Activated CD4-positive, CD25-positive, alpha-beta regulatory T cell treated with anti-CD3 and anti-CD28 coated beads, Interleukin-2, amount 50 U/mL, for 24 hours (primary cell): ENCODE results near the gene CPNE6.

Experiments used
- ATAC-seq, 2 donors: fragments of 150-1000 bp; cut with Tn5 transposase; one replicate each; pipeline ENCODE4 v1.10.0; 2021; ENCODE audit warnings: mild to moderate bottlenecking in 1 of 2, moderate library complexity in 1 of 2

Gene CPNE6

DNA sequence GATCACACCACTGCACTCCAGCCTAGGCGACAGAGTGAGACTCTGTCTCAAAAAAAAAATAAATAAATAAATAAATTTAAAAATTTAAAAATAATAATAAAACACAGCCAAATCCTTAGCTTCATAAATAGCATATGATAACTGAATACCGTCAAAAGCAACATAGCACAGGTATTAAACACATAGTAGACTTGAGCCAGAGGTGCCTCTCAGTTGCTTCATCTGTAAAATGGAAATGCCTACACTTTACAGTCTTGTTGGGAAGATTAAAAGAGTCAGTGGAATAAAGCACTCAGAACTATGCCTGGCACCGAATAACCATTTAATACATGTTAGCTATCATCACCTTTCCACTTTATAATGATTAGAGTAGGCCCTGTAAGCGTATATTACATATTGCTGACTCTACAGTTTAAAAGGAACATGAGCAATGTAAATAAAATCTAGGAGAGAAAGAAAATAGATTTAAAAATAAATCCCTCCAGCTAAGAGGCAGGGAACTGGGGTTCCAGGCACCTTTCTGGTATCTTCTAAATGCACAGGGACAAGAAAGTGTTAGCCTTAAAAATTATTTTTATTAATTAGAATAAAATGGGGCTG, 35.4 kb downstream of the CPNE6 start:
- ATAC-seq: no peak

DNA sequence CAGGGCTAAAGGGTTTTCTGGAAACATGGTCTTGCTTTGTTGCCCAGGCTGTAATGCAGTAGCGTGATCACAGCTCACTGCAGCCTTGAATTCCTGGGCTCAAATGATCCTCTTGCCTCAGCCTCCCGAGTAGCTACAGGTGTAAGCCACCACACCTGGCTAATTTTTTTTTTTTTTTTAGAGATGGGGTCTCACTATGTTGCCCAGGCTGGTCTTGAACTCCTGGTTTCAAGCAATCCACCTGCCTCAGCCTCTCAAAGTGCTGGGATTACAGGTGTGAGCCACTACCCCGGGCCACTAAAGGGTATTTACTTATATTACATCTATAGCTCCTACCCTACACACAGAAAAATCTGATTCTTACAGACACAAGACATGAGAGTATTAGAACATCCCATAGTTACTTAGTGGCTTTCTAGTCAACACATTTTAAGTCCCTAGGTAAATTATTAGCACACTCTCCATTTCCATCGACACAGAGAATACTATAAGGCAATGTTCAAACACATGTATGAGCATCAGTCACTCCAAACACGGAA, 37.0 kb downstream of the CPNE6 start:
- peak in 1 of 2 donors; percentile 15 for ATAC-seq

DNA sequence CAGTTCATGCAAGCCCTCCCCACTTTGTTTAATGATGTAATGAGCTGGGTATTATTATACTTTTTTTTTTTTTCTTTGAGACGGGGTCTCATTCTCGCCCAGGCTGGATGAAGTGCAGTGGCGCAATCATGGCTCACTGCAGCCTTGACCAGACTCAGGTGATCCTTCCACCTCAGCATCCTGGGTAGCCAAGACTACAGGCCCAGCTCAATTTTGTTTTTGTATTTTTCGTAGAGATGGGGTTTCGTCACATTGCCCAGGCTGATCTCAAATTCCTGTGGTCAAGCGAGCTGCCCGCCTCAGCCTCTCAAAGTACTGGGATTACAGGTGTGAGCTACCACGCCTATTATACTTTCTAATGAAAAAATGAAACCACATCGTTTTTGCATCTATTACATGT, 38.7 kb downstream of the CPNE6 start:
- ATAC-seq: no peak

DNA sequence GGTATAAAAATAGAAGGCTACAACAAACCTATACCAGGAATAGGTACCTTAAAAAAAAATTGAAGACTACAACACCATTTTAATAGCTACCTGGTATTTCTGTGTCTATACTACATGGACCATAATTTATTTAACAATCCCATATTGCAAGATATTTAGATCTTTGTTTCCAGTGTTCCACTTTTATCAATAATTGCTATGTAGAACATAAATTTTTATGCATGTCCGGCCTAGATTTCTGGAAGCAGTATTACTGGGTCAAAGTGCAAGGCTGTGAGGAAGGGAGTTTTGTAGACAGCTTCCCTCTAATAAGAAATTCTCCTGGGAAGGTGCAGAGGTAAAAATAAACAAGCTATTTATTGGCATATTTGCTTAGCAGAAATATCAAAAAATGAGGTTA, 39.2 kb downstream of the CPNE6 start:
- ATAC-seq: no peak

DNA sequence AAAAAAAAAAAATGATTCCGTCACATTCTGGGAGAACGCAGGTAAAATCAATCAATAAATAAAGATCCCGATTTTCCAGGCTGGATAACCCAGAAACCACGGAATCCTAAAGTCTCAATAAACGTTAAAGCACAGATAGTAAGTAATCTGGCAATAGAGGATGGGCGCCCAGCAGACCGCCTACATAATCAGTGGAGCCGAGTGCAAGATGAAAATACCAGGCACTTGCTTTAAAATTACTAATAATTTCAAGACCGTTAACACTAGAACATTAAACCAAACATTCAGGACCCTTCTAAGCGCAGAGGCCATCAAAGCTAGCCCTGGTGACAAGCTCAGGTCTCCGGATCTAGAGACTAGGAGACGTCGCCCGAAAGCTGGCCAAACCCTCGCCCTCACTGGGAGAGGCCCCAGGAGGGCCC, 42.0 kb downstream of the CPNE6 start:
- ATAC-seq: no peak

DNA sequence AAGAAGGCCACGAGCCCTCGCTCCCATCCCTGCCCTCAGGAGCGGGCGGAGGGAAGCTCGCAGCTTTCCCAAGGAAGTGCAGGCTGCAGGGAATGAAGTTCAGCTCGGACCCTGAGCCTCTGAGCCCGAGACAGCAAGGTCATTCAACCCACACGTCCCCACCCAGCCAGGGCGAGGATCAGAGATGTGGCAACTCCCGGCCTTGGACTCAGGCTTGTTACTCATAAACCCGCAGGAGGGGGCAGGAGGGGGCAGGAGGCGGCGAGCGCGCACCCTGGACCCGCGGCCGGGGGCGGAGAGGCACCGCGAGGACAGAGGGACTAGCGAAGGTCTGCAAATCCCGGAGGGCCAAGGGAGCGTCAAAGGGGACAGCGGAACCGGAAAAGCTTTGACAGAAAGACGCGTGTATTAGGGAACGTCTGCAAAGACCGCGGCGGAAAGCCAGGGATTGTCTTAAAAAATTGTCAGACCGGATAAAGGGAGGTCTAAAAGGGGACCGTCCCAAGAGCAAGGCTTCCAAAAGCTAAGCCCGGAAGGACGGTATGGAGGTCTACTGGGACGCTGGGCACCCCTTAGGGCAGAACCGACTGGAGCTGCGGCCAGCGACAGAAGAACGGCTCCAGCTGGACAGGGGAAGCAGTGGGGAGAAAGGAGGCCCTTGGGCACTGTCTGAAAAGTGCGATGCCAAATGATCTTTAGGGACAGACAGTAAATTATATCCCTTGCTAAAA, 42.6 kb downstream of the CPNE6 start:
- peak; percentile 22 for ATAC-seq

DNA sequence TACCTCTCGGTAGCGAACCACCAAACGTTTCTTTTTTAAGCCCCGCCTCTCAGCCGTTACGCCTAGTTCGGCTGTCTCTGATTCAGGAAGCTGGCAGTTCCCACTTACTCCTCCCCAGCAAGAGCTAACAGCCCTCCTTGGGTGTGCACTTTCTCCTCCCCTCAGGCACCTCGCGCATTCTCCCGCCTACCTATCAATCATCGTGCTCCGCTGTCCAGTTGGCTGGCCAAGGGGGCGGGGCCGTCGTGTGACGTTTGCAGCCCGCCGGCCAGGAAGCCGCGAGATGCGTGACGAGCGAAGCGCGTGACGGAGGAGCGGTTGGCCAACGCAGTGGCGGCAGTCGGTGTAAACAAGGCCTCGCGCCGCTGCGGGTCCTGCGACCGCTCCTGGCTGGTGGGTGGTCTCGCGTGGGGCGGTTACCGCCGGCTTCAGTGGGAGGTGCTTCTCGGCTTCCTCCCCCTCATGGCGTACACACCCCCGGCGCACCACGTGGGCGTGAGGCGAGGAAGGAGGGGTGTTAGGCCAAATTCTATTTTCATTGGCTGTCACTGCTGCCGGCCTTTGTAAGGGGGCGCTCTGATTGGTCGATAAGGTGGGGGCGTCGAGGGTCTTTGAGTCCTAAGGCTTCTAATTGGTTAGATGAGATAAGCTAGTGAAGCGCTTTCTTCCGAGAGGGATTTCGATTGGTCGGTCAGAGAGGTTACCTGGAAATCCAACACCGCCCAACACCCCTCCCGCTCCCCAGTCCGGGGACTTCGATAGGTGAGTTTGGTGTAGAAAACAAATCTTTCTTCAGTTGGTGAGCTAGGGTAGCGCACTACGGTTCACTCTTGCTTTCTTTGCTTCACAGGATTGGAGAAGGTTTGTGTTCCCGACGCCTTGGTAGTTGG, 43.4 kb downstream of the CPNE6 start, which contains the start of the genes DCAF11 and NRL:
Gene DCAF11, plus strand, starts transcription at position 246 of the 890 bp plus-strand sequence. CDS start 818 bp downstream, outside the sequence.
Gene NRL, minus strand, starts transcription at position 418 of the 890 bp plus-strand sequence. CDS start 32,101 bp downstream, outside the sequence.
- peak; percentile 89 for ATAC-seq

DNA sequence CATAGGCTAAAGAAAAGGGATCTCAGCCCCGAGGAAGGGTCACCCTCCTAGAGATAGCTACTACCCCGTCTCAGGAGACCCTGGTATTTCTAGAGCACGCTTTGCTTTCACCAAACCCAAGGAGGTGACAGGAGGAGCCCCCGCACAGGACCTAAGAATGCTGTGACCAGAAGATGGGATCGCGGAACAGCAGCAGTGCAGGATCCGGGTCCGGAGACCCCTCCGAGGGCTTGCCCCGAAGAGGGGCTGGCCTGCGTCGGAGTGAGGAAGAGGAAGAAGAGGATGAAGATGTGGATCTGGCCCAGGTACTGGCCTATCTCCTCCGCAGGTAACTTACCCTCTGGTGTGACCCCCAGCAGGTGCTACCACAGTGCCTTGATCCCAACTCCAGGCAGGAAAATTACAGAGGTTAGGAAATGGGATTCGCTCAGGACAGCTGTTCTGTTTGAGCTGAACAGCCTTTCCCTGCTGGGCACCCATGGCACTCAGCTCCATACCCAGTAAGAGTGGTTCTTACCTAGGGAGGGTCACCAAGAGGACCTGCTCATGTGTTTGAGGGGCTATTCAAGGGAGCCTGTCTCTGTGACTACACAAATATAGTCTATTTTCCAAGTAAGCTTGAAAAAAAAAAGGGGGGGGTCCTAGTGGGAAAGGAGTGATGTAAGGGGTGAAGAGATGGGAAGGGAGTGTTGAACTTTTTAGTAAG, 44.2 kb downstream of the CPNE6 start:
- no peak for ATAC-seq

DNA sequence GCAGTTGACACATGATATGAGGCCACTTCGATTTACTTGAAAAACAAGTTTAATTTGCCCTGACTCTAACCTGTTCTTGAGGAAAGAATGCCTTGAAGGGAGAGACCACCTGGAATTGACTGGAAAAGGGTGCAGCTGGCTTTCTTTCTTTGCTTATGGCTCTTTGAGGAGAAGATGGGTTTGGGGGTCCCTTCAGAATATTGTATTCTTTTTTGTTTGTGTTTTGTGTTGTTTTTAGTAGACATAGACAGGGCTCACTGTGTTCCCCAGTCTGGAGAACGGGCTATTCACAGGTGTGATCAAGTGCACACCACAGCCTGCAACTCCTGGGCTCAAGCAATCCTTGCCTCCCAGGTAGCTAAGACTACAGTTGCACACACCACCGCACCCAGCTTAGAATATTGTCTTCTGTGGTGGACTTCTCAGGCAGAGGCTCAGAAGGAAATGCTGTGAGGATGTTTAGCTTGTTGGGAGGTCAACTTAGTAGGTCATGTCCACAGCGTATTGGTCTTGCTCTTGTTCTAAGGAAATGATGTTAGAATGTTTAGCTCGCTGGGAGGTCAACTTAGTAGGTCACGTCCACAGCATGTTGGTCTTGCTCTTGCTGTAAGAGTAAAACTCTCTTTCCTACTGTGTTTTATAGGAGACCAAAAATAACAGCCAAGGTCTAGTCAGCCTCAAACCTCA, 44.9 kb downstream of the CPNE6 start:
- ATAC-seq: no peak

DNA sequence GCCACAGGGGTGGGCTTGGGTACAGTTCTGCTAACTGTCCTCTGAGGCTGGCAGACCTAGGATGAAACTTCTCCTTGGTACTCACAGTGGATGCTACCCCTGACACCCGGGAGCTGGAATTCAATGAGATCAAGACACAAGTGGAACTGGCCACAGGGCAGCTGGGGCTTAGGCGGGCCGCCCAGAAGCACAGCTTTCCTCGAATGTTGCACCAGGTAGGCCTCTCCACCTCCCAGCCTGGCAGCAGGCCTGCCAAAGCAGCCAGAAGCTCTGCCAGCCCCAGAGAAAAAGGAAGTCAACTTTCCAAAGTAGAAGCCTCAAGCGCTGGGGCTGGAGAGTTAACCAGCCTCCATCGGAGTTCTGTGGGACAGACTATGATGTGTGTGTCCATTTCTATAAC, 45.8 kb downstream of the CPNE6 start:
- ATAC-seq: no peak

DNA sequence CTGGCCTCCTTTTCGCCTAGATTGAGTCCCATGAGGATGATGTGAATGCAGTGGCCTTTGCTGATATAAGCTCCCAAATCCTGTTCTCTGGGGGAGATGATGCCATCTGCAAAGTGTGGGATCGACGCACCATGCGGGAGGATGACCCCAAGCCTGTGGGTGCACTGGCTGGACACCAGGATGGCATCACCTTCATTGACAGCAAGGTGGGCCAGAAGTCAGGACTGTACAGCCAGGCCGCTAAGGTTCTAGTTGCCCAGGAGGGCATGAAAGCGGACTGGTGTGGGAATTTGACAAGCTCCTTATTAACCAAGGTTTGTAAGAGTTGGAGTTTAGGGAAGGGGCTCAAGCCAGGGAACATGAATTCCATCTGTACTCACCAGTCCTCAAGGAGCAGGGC, 48.3 kb downstream of the CPNE6 start:
- no peak for ATAC-seq

DNA sequence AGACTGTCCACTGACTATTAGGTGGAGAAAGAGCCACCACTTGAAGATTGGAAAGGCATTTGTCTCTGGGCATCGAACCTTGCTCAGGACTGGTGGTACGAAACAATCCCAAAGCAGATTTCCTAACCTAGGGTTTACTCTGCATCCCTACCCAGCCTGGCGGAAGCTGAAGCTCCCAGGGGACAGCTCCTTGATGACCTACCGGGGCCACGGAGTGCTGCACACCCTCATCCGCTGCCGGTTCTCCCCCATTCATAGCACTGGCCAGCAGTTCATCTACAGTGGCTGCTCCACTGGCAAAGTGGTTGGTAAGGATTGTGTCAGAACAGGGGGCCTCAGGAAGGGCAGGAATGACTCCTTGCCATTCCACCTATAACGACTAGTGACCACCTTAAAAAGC, 49.8 kb downstream of the CPNE6 start:
- ATAC-seq: no peak

DNA sequence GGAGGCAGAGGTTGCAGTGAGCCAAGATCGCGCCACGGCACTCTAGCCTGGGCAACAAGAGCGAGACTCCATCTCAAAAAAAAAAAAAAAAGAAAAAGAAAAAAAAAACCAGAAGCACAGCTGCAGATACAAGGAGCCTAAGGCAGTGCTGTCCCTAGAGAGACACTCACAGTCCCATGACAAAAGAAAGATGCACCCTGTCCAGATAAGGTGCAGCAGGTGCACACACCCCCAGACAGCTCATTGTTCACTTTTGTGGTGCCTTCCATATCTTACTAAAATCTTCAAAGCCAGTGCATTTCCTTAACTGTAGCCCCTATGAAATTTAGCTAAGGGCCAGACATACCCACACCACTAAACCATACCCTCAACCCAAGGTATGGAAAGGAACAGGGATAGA, 51.1 kb downstream of the CPNE6 start:
- no peak for ATAC-seq

DNA sequence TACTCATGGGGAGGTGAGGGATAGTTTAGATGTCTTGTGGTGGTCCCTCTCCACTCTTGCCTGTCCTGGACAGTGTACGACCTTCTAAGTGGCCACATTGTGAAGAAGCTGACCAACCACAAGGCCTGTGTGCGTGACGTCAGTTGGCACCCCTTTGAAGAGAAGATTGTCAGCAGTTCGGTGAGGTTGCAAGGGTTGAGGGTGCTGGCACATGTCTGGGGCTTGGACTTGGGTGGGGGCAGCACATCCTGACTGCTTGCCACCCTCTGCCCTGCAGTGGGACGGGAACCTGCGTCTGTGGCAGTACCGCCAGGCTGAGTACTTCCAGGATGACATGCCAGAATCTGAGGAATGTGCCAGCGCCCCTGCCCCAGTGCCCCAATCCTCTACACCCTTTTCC, 51.5 kb downstream of the CPNE6 start:
- no peak for ATAC-seq

DNA sequence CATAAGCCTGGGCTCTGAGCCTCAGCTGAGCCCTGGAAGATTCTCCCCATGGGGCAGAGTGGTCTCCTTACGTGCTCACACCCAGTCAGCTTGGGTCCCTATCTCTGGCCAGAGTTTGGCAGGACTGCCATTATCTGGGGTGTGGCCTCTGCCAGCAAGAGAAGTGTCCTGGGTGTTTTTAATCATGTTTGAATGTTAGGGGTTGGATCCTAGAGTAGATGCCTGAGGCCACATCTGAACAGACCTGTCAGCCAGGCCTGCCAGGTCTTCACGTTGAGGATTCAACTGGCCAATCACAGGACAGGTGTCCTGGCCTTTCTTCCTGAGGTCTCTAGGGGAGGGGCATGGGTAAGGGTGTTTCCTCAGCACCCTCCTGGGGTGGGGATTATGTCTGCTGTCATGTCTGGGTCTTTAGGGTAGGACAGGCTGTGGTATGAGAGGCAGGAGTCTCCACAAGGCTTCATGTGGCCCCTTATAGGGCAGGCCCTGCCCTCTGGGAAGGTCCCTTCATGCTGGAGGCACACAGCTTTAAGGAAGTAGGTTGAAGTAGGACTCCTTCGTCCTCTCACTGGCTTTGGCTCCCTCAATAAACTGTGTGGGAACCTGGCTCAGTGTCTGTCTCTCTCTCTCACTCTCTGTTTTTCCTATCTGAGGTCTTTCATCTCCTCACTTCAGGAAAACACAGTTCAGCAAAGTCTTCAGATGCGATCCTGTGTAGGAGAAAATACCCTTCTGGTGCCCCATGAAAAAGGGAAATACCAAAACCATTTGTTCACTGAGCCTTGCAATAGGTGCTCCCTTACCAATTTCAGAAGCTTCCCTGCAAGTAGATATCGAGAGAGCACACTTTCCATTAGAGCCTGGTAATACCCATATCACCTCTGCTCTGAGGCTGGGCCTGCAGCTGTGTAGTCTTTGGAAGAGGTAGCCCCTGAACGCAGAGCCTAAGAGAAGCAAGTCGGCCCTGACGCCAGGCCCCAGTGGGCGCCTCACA, 52.4 kb downstream of the CPNE6 start:
- peak; percentile 64 to 76 for ATAC-seq

DNA sequence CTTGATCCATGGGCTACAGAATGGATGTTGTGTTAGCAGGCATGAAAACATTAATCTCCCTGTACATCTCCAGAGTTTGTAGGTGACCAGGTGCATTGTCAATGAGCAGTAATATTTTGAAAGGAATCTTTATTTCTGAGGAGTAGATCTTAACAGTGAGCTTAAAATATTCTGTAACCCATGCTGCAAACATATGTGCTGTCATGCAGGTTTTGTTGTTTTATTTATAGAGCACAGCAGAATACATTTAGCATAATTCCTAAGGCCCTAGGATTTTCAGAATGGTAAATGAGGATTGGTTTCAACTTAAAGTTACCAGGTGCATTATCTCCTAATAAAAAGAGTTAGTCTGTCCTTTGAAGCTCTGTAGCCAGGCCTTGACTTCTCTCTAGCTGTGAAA, 55.6 kb downstream of the CPNE6 start:
- ATAC-seq: no peak

DNA sequence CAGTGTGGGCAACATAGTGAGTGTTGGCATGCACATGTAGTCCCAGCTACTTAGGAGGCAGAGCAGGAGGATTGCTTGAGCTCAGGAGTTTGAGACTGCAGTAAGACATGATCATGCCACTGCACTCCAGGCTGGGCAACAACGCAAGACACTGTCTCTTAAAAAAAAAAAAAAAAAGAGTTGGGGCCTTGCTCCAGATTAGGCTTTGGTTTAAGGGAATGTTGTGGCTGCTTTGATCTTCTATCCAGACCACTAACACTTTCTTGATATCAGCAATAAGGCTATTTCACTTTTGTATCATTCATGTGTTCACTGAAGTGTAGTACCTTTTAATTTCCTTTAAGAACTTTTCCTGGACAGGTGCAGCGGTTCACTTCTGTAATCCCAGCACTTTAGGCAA, 56.3 kb downstream of the CPNE6 start:
- no peak for ATAC-seq
